Neural cell (in vitro differentiated cells): ENCODE measurements around the gene CDKAL1. TPM values are rescaled to one million over a fixed set of nuclear protein-coding genes. Genes with fewer than 3 reads are reported as not detected.

ENCODE experiments used
- H2AFZ ChIP-seq: fragments of 200-600, 300-800 bp; sonication (generic), shearing (Covaris generic); 2 replicates; pipeline ENCODE4 v1.6.0; 2014; ENCODE audit warnings: low read depth, mild to moderate bottlenecking, antibody characterized with exemption, low read length, moderate library complexity
- H3F3A ChIP-seq: fragments of 200-600 bp; shearing (Covaris generic); 2 replicates; pipeline ENCODE4 v1.6.1; 2016; ENCODE audit warnings: mild to moderate bottlenecking, moderate library complexity, mixed read lengths, antibody characterized with exemption, low read length; ENCODE audit not compliant: insufficient read depth, poor library complexity, severe bottlenecking
- H3K27ac ChIP-seq: fragments of 200-600, 300-800 bp; sonication (generic), shearing (Covaris generic); 2 replicates; pipeline ENCODE4 v1.5.1; 2014; ENCODE audit warnings: mild to moderate bottlenecking, low read length, moderate library complexity
- H3K27me3 ChIP-seq: fragments of 300-800, 200-600 bp; sonication (generic), shearing (Covaris generic); 2 replicates; pipeline ENCODE4 v1.6.0; 2014; ENCODE audit warnings: mild to moderate bottlenecking, low read depth, low read length, moderate library complexity; ENCODE audit not compliant: insufficient read depth
- H3K36me3 ChIP-seq: fragments of 300-800, 200-600 bp; sonication (generic), shearing (Covaris generic); 2 replicates; pipeline ENCODE4 v1.5.1; 2014; ENCODE audit warnings: mild to moderate bottlenecking, antibody characterized with exemption, low read length, moderate library complexity; ENCODE audit not compliant: insufficient read depth
- H3K4me2 ChIP-seq: fragments of 300-800, 200-600 bp; sonication (generic), shearing (Covaris generic); 2 replicates; pipeline ENCODE4 v1.6.0; 2014; ENCODE audit warnings: mild to moderate bottlenecking, low read length
- H3K4me3 ChIP-seq: fragments of 300-800, 200-600 bp; sonication (generic), shearing (Covaris generic); 2 replicates; pipeline ENCODE4 v1.5.1; 2014; ENCODE audit warnings: mild to moderate bottlenecking, low read length, moderate library complexity
- H3K79me2 ChIP-seq: fragments of 200-600 bp; shearing (Covaris generic); replicated peaks from 2 replicates; pipeline ENCODE4 v1.6.0; 2014; ENCODE audit warnings: mild to moderate bottlenecking, low read length, moderate library complexity; ENCODE audit not compliant: insufficient read depth
- H3K9ac ChIP-seq: fragments of 300-800, 200-600 bp; sonication (generic), shearing (Covaris generic); 2 replicates; pipeline ENCODE4 v1.6.1; 2016; ENCODE audit warnings: mild to moderate bottlenecking, low read length, mixed read lengths
- H3K9me2 ChIP-seq: fragments of 200-600 bp; shearing (Covaris generic); 2 replicates; pipeline ENCODE4 v1.6.1; 2016; ENCODE audit warnings: mild to moderate bottlenecking, low read length, mixed read lengths; ENCODE audit not compliant: insufficient read depth
- H3K9me3 ChIP-seq: fragments of 200-600, 300-800 bp; sonication (generic), shearing (Covaris generic); 2 replicates; pipeline ENCODE4 v1.6.1; 2016; ENCODE audit warnings: mild to moderate bottlenecking, mixed run types, low read length, moderate library complexity, mixed read lengths
- H4K20me1 ChIP-seq: fragments of 200-600 bp; shearing (Covaris generic); 2 replicates; pipeline ENCODE4 v1.6.1; 2016; ENCODE audit warnings: mild to moderate bottlenecking, mixed run types; ENCODE audit not compliant: insufficient read depth
- CTCF ChIP-seq: fragments of 450-650 bp; IDR thresholded peaks from 2 replicates; pipeline ENCODE4 v1.5.1; 2014; ENCODE audit warnings: antibody characterized with exemption, mild to moderate bottlenecking, moderate library complexity; ENCODE audit not compliant: poor library complexity, severe bottlenecking
- EP300 ChIP-seq: fragments of 450-650 bp; conservative IDR thresholded peaks from 2 replicates; pipeline ENCODE4 v1.6.1; 2014; ENCODE audit warnings: antibody characterized with exemption, mild to moderate bottlenecking, moderate library complexity; ENCODE audit not compliant: poor library complexity, severe bottlenecking
- EZH2 ChIP-seq: fragments of 200-600, 300-800 bp; shearing (Covaris generic), sonication (generic); IDR thresholded peaks from 2 replicates; pipeline ENCODE4 v1.6.1; 2014; ENCODE audit warnings: antibody characterized with exemption, low read length, borderline replicate concordance, mild to moderate bottlenecking; ENCODE audit not compliant: insufficient read depth, poor library complexity, severe bottlenecking
- MXI1 ChIP-seq: fragments of 450-650 bp; conservative IDR thresholded peaks from 2 replicates; pipeline ENCODE4 v1.6.1; 2014; ENCODE audit warnings: antibody characterized with exemption, mild to moderate bottlenecking; ENCODE audit not compliant: poor library complexity, severe bottlenecking
- POLR2AphosphoS5 ChIP-seq: IDR thresholded peaks from 2 replicates; pipeline ENCODE4 v1.6.1; 2012
- RAD21 ChIP-seq: fragments of 450-650 bp; conservative IDR thresholded peaks from 2 replicates; pipeline ENCODE4 v1.6.1; 2014; ENCODE audit warnings: antibody characterized with exemption, mild to moderate bottlenecking, moderate library complexity
- REST ChIP-seq: IDR thresholded peaks from 2 replicates; pipeline ENCODE4 v1.6.1; 2012; ENCODE audit warnings: borderline replicate concordance
- SMC3 ChIP-seq: fragments of 450-650 bp; conservative IDR thresholded peaks from 2 replicates; pipeline ENCODE4 v1.6.1; 2014; ENCODE audit warnings: antibody characterized with exemption, mild to moderate bottlenecking, moderate library complexity; ENCODE audit not compliant: poor library complexity
- TAF1 ChIP-seq: IDR thresholded peaks from 2 replicates; pipeline ENCODE4 v1.6.1; 2012; ENCODE audit warnings: low read depth
- polyA plus RNA-seq: library from polyadenylated mRNA; depleted of rRNA; stranded (reverse); fragments of >200 nt; gene quantifications from 2 replicates; pipeline ENCODE4 v1.2.3, GENCODE V29; 2014

CDKAL1 gene
- polyA plus RNA-seq, 1 donor from 2014 or later = 10.7 TPM

GRCh38 chr6:20955751-20956150 lies 421.5 kb downstream of the CDKAL1 start (continued):
- no peak for TF ChIP-seq RAD21

GRCh38 chr6:20960067-20960466 lies 425.8 kb downstream of the CDKAL1 start:
- no peak overlapping the region for H3K27ac ChIP-seq
- H3K9me2 ChIP-seq = no peaks in the 10 kb centered on the region
- H2AFZ ChIP-seq = no peak overlapping the region
- no peaks in the 10 kb centered on the region for H3K79me2 ChIP-seq
- H4K20me1 ChIP-seq = no peaks in the 10 kb centered on the region
- TF ChIP-seq RAD21 (no peak), CTCF (no peak), EP300 (no peak), MXI1 (no peak), POLR2AphosphoS5 (no peak), REST (no peak), TAF1 (no peak), SMC3 (no peak), EZH2 (no peak)
- no peaks in the 10 kb centered on the region for H3K27me3 ChIP-seq
- H3K9ac ChIP-seq = no peak overlapping the region
- no peak overlapping the region for H3K4me2 ChIP-seq
- H3F3A ChIP-seq = no peaks in the 10 kb centered on the region
- H3K4me3 ChIP-seq = no peak overlapping the region
- H3K36me3 ChIP-seq = no peaks in the 10 kb centered on the region
- no peaks in the 10 kb centered on the region for H3K9me3 ChIP-seq

GRCh38 chr6:20965276-20965675 lies 431.0 kb downstream of the CDKAL1 start:
- Histone ChIP-seq H3K79me2 (no peaks in the 10 kb centered on the region), H3K9me2 (no peaks in the 10 kb centered on the region), H4K20me1 (no peaks in the 10 kb centered on the region), H3K36me3 (no peaks in the 10 kb centered on the region), H3K27me3 (no peaks in the 10 kb centered on the region), H3F3A (no peaks in the 10 kb centered on the region), H2AFZ (no peak overlapping the region), H3K4me3 (no peak overlapping the region), H3K4me2 (no peak overlapping the region), H3K9me3 (peaks cover 4% of the 10 kb centered on the region), H3K9ac (no peak overlapping the region), H3K27ac (no peak overlapping the region)
- TF ChIP-seq REST (no peak), EP300 (no peak), TAF1 (no peak), CTCF (no peak), SMC3 (no peak)
